GM19239 (cell line): ENCODE data around the gene FOXF1.

Experiments used
- DNase-seq: peaks from one replicate; pipeline ENCODE4 v3.0.0; 2011; ENCODE audit warnings: low spot score; ENCODE audit not compliant: insufficient read length
- FAIRE-seq: peaks from 2 replicates; lab custom pipeline; 2011; peaks lifted over from hg19 to GRCh38; lab: Jason Lieb, UNC

Gene FOXF1

GRCh38 chr16:86529160-86529559 lies 18.8 kb downstream of the FOXF1 start:
- FAIRE-seq, result no peak
- no peak for DNase-seq

DNA sequence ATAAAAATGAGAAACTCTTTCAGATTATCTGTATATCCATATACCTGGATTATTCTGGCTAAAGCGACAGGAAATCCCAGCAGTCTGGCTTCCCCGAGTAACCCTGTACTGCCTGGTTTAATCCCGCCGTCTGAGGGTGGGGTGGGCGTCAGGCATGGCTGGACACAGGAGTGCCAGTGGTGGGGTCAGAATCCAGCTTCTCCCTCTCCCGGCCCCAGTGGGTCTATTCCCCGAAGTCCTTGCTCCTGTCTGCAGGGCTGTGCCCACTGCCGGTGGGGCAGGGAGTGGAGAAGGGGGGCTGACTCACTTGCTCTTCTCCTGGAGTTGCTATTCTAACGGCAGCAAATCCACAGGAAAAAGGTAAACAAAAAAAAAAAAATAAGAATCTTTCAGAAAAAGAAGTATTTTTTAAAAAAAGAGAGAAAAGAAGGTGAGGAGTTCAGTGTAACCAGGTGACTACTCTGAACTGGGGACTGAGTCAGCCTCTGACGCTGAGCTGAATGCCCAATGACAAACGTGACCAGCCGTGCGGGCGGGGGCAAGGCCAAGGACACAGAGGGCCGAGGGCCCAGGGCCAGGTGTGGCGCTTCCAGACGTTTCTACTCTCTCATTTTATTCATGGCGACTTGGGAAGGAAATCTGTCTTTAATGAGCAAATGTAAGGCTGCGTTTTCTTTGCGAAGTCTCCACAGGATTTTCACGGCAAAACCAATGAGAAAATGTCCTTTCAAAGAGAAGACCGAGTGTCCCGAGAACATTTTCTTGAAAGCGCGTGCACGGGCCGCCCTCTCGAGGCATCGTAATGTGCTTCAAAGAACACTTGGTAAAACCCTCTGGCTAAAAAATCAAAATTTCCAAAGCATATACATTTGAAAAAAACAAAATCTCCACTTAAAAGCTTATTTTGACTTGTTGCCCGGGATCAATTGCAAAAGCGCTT lies 20.2 kb downstream of the FOXF1 start:
- FAIRE-seq (no peak), DNase-seq (no peak)

GRCh38 chr16:86531191-86531545 lies 20.8 kb downstream of the FOXF1 start:
- DNase-seq (no peak), FAIRE-seq (no peak)

GRCh38 chr16:86531641-86532525 lies 21.6 kb downstream of the FOXF1 start:
- FAIRE-seq (no peak), DNase-seq (no peak)

DNA sequence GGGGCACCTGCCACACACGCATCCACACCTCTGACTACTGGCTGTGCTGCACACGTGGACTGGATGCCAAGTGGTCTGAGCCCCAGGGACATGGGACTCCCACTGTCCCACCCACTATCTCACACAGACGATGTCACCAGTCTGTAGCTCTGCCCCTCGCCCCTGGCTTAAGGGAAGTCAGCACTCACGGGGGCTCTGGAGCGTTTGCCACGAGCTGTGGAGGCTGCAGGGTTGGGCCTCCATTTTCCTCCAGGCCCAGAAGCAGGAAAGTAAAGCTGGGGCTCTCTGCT lies 22.1 kb downstream of the FOXF1 start:
- no peak for FAIRE-seq

GRCh38 chr16:86533076-86533475 lies 22.7 kb downstream of the FOXF1 start:
- no peak for FAIRE-seq
- DNase-seq, result no peak

More for the DNA sequence above, 22.1 kb downstream of the FOXF1 start:
- DNase-seq, result no peak

- no peak for DNase-seq
- FAIRE-seq, result no peak
Measured at GRCh38 chr16:86533767-86534351, 23.5 kb downstream of the FOXF1 start.

DNA sequence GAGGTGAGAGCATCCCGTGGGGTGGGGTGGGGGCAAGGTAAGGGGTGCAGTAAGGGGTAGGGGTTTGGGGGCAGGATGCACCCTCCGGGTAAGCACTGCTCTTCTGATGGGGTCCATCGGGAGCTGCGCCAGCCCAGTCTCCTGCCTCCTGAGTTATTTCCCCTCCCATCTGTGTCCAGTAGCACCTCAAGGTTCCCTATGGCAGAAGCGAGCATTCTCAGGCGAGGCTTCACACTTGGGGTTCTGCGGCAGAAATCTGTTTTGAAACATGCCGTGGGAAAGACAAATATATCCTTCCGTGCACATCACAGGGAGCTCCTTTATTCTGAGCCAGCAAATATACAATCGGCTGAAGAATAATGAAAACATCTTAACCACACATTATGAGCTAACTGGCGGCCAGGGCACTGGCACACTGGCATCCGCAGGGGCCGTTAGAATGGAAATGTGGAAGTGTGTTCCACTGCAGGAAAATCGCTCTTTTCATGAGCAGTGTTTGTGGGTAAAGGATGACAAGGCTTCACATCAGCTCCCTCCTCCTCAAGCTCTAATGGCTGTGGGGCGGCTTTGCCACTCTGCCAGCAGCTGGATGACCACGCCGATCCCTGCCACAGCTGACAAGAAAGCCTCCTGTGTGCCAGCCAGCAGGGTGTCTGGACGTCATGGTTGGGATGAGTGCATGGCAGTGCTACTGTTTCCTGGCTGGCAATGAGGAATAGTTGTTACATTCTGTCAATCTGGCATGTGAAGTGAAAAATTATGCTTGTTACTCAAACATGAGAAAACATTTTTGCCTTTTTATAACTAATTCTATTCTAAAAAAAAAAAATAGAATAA lies 24.7 kb downstream of the FOXF1 start:
- DNase-seq, result no peak
- FAIRE-seq, result no peak

GRCh38 chr16:86536621-86537020 lies 26.3 kb downstream of the FOXF1 start:
- no peak for FAIRE-seq
- DNase-seq, result no peak

DNA sequence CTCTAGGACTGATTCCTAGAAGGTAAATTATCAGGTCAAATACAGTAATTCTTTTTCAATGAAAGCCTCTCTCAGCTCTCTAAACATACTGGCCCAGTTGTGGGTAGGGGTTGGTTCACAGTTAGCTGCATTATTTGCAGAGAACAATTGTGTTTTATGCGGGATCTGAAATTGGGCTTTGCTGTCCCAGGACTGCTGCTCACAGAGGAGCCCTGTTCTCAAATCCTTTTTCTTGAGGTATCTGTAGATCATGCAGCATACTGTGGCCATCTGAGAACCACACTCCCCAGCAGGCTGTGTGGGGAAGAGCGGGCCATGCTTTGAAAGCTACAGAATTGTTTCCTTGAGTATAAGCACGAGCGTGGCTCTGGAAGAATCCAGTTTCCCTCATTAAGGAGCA lies 27.2 kb downstream of the FOXF1 start:
- no peak for FAIRE-seq
- DNase-seq, result no peak

GRCh38 chr16:86538196-86538780 lies 28.0 kb downstream of the FOXF1 start:
- FAIRE-seq (no peak), DNase-seq (no peak)

DNA sequence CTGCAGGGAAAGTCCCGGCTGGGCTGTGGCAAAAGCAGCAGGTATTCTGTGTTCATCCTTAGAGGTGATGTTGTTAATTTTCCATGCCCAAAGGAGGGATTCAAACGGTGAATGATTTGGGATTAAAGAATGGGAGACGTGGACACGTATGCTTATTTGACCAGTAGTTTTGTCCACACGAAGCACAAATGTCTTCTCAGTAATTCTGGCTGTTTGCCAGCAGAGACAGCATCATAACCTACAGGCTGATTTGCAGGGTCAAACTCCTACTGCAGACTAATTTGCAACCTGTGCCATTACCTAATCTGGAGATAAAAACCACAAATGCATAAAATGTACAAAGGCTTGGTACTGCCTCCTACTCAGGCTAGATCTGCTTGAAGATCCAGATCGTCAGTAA lies 30.6 kb downstream of the FOXF1 start:
- DNase-seq (no peak), FAIRE-seq (no peak)

DNA sequence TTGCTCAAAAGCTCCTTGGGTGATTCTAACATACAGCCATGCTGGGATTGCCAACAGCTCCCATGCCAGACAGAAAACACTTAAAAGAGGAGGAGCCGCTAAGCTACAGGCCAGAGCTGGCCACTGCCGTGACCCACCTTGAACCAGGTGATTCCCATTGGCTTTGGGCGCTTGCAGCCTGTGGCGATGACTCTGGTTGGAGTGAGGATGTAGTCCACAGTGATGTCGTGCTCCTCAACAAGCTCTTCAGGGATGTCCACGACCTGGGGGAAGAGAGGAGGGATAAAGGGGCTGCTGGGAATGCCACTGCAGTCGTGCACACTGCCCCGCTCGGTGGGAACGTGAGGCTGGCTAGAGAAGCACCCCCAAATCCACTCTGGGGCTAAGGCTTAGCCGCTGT lies 31.2 kb downstream of the FOXF1 start:
- FAIRE-seq (no peak), DNase-seq (no peak)

DNA sequence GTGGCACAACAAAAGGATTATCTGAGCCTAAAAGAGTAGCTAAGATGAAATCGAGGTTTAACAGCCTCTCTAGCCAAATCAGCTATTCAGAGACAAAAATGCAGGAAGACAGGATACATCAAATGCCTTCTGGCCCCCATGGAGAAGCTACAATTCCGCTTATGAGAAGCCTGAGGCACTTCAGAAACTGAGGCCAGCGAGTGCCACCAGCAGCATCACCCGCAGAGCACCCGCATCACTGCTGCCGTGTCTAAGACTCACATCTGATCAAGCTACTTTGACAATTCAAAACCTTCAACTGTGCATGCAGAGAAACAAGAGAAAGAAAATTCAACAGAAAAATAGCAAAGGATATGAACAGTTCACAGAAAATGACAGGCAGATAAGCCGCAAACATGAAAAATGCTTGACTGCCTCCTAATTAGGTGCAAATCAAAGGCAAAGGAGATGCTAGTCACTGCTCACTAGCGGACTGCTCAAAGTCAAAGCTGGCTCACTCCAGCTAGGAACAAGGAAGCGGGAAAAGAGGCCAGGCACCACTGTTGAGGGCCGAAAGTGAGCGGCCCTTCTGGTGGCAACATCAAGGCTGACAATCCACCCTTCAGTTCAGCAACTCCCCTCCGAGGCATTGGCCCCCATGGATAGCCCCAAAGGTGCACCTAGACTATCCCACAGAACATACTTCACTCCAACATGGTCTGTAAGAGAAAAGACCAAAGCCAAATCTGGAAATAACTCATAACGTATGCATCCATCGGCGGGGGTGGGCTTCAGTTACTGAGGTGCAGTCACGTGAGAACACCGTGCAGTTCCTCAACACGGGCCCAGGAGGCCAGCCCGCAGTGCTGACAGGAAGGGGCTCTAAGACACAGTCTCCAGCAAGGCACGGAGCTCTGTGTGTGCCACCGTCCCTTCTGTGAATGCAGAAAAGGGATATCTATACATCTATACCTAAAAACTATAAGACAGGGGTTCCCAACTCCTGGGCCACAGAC lies 32.7 kb downstream of the FOXF1 start:
- no peak for FAIRE-seq
- no peak for DNase-seq

DNA sequence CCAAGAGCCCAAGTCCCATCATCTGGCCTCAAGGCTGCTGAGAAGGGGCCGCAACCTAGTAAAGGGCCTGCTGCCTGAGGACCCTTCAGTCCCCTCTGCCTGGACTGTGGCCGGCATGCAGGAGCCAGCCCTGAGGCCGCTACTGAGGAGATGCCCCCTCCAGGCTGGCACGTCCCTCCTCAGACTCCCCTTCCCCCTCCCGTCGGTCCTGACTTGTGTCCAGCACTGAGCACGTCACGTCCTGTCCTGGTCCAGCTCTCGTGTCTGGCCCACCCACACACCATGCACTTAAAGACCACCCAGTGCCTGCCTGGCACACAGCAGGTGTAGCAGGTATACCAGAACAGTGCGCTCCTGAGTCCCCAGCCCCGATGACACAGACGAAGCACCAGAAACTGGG lies 35.2 kb downstream of the FOXF1 start:
- DNase-seq, result no peak
- FAIRE-seq, result no peak

DNA sequence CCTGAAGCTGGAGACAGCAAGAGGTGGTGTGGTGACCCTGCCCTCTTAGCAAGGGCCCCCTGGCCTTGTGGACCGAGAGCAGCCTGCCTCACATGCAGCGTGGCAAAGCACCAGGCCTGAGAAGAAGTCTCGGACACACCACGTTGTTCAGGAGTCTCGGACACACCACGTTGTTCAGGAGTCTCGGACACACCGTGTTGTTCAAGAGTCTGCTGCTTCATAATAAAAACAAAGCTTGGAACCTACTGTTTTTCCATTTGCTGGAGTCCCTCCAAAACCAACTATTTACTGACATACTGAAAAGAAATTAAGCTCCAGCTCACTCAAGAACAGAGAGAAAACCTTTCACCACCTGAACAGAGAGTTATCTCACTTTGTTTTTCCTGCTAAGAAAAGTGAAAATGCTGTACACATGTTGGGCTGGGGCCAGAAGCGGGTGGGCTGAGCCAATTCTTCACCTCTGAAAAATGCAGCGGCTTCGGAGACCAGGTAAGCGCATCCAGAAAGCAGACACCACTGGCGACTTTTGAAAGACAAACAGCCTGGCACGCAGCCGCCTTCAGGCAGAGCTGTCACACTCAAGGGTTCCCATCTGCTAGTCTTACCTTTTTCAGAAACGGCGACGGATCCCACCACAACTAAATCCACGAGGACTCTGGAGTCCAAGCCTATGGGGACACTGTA lies 35.8 kb downstream of the FOXF1 start:
- DNase-seq (no peak), FAIRE-seq (no peak)

GRCh38 chr16:86546638-86547013 lies 36.3 kb downstream of the FOXF1 start:
- FAIRE-seq (no peak), DNase-seq (no peak)

DNA sequence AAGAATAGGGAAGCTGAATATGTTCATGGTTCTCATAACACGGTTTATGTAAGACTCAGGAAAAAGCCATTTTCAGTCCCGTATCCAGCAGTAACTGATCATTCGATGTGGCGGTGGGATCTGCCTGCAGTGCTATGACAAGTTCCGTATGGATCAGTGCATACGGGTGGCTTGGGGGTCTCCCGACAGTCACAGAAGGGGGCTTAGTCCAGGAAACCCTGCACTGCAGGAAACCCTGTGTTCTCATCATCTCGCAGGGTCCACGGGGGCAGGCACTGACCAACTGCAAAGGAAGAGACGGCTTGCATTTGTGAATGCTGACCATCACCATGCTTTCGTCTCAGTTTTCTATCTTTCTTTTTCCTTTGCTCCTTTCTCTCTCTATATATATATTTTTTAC lies 37.0 kb downstream of the FOXF1 start:
- DNase-seq (no peak), FAIRE-seq (no peak)
